Transverse colon (tissue), 4 donors: Measurements from ENCODE around the gene SPPL3.

Experiments used
- POLR2AphosphoS5 ChIP-seq, 3 donors: sonication (generic); formaldehyde crosslinking; IDR thresholded peaks; one replicate each; pipeline ENCODE4 v1.6.1; 2016; ENCODE audit warnings: antibody characterized with exemption in 3 of 3
- TF ChIP-seq, protein P1 (sequence below), 5 experiments: fragments of 200-600 bp in 3 of 5; fragments of 450-650 bp in 2 of 5; sonication (generic) in 3 of 5; IDR thresholded peaks; 1 replicate in 2 of 5; 2 replicates in 3 of 5; pipeline ENCODE4 v1.5.1; 2016 to 2017; ENCODE audit warnings: antibody characterized with exemption in 5 of 5, inconsistent platforms in 3 of 5, mild to moderate bottlenecking in 2 of 5, moderate library complexity in 1 of 5

DNA sequence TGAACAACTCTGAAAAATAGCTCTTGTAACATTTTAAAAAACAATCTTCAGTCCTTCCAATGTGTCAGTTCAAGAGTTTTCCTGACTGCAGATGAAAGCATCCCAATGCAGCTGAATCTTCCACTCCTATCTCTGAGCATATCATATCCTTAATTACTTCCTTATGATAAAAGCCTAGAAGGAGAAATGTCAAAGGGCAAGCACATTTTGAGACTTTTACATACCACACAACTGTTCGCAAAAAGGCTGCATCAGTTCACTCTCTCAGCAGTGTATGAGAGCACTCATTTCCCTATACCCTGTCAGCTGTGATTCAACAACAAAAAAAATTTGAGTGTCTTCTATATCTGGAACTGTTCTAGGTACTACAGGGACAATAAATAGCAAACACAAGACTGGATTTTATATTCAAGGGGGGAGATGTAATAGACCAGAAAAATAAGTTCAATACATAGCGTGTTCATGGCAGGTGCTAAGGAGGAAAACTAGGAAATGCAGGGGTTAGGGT lies 112.4 kb downstream of the SPPL3 start:
- TF ChIP-seq, protein P1, sequence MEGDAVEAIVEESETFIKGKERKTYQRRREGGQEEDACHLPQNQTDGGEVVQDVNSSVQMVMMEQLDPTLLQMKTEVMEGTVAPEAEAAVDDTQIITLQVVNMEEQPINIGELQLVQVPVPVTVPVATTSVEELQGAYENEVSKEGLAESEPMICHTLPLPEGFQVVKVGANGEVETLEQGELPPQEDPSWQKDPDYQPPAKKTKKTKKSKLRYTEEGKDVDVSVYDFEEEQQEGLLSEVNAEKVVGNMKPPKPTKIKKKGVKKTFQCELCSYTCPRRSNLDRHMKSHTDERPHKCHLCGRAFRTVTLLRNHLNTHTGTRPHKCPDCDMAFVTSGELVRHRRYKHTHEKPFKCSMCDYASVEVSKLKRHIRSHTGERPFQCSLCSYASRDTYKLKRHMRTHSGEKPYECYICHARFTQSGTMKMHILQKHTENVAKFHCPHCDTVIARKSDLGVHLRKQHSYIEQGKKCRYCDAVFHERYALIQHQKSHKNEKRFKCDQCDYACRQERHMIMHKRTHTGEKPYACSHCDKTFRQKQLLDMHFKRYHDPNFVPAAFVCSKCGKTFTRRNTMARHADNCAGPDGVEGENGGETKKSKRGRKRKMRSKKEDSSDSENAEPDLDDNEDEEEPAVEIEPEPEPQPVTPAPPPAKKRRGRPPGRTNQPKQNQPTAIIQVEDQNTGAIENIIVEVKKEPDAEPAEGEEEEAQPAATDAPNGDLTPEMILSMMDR (IDR thresholded peaks at IDR 0.05), result no peak
- TF ChIP-seq POLR2AphosphoS5 (IDR thresholded peaks at IDR 0.05), result no peak
